Nephron (organoid): ENCODE results near the gene THAP4.
A peak's percentile ranks its signal among the peaks of the same experiment; 100 is the strongest.
"Not testable (repeated sequence)": the region's sequence is repeated elsewhere in the genome, so short reads cannot be mapped to it uniquely, and the experiment has no call there.

Experiments
- H3K27ac Mint-ChIP-seq, 3 experiments: 2 replicates each; pipeline ENCODE4 v1.8.0; 2020; ENCODE audit warnings: mixed read lengths in 3 of 3, mild to moderate bottlenecking in 2 of 3, moderate library complexity in 1 of 3
- H3K27me3 Mint-ChIP-seq: 2 replicates; pipeline ENCODE4 v1.8.0; 2021; ENCODE audit warnings: low read depth, mild to moderate bottlenecking, moderate library complexity, mixed read lengths
- H3K36me3 Mint-ChIP-seq: 2 replicates; pipeline ENCODE4 v1.8.0; 2020; ENCODE audit warnings: low read depth, mixed read lengths
- H3K4me1 Mint-ChIP-seq: 2 replicates; pipeline ENCODE4 v1.8.0; 2020; ENCODE audit warnings: mixed read lengths
- H3K4me3 Mint-ChIP-seq, 3 experiments: 2 replicates each; pipeline ENCODE4 v1.8.0; 2020; ENCODE audit warnings: mild to moderate bottlenecking in 3 of 3, mixed read lengths in 3 of 3, moderate library complexity in 2 of 3
- H3K9me3 Mint-ChIP-seq: 2 replicates; pipeline ENCODE4 v1.8.0; 2020; ENCODE audit warnings: mixed read lengths
- CTCF ChIP-seq, 3 experiments: fragments of 200-600 bp; sonication (generic); IDR thresholded peaks; one replicate each; pipeline ENCODE4 v1.5.0; 2021; ENCODE audit warnings: antibody characterized with exemption in 3 of 3; ENCODE audit not compliant: unreplicated experiment in 3 of 3

THAP4 gene

DNA sequence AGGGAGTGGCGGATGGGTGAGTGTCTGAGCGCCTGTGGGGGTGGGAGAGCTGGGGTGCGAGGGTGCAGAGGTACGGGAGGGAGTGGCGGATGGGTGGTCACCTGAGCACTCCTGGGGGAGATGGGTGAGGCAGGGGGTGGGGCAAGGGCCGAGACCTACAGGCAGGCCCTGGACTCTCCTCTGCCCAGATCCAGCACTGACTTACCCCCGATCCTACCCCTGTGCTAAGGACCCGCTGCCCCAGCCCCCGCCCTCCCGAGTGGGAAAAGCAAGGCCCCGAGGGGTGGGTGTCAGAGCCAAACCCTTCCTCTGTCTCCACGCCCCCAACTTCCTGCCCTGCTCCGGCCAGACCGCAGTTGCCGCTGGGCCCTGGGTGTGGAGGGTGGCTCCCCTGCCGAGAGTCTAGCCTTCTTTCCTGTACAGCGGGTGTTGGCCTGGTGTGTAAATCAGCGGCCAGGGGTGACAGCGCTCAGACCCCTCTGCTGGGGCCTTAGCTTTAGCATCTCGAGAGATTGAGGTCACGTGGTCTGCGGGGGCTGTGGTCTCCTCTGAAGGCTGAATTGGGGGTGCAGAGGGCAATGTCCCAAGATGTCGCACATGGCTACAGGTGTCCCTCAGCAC, 65.9 kb downstream of the THAP4 start:
- no peaks in the 10 kb centered on the region for H3K9me3 Mint-ChIP-seq
- H3K36me3 Mint-ChIP-seq: peaks cover 24% of the 10 kb centered on the region
- peaks cover 25% of the 10 kb centered on the region for H3K27me3 Mint-ChIP-seq
- no peak overlapping the region for H3K4me3 Mint-ChIP-seq
- no peak for TF ChIP-seq CTCF (IDR thresholded peaks at IDR 0.05; ENCODE audit: unreplicated experiment in 3 of 3)
- peak overlapping the region in 1 of 3 experiments; percentile 42 for H3K27ac Mint-ChIP-seq
- H3K4me1 Mint-ChIP-seq: peaks cover 16% of the 10 kb centered on the region

DNA sequence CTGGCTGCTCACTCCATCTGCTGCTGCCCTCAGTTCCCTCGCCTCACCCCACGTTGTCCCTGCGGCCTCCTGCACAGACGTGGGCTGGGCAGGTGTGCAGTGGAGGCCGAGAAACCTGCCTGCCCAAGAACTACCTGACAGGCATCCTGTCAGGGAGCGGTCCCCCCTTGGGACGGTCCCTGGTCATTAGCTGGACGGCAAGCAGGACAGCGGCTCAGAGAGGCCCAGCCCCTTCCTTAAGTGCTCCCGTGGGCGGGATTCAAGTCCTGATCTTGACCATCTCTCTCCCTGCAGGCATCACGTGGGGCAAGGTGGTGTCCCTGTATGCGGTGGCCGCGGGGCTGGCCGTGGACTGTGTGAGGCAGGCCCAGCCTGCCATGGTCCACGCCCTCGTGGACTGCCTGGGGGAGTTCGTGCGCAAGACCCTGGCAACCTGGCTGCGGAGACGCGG, 67.1 kb downstream of the THAP4 start:
- Mint-ChIP-seq H3K36me3 (peaks cover 15% of the 10 kb centered on the region), H3K27ac (peak overlapping the region in 1 of 3 experiments; percentile 53), H3K4me1 (peaks cover 10% of the 10 kb centered on the region), H3K9me3 (no peaks in the 10 kb centered on the region), H3K4me3 (peak overlapping the region in 1 of 3 experiments; percentile 19), H3K27me3 (peaks cover 25% of the 10 kb centered on the region)
- no peak for TF ChIP-seq CTCF (IDR thresholded peaks at IDR 0.05; ENCODE audit: unreplicated experiment in 3 of 3)

DNA sequence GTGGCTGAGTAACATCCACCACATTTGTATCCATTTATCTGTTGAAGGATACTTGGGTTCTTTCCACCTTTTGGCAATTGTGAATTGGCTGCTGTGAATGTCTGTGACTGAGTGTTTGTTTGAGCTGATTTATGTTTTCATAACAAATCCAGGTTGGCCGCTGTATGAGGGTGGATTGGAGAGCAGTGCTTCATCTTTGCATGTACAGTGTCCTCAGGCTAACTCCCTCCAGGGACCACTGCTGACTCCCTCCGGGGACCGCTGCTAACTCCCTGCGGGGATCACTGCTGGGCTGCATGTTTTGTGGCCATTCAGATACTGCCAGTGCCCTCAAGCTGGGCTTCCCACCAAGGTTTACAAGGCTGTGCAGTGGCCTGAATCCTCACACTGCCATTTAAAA, 68.2 kb downstream of the THAP4 start:
- peaks cover 10% of the 10 kb centered on the region for H3K4me1 Mint-ChIP-seq
- no peak overlapping the region for H3K4me3 Mint-ChIP-seq
- H3K36me3 Mint-ChIP-seq: peaks cover 10% of the 10 kb centered on the region
- H3K27ac Mint-ChIP-seq: no peak overlapping the region
- peaks cover 25% of the 10 kb centered on the region for H3K27me3 Mint-ChIP-seq
- no peaks in the 10 kb centered on the region for H3K9me3 Mint-ChIP-seq
- no peak for TF ChIP-seq CTCF (IDR thresholded peaks at IDR 0.05; ENCODE audit: unreplicated experiment in 3 of 3)

- H3K9me3 Mint-ChIP-seq: no peaks in the 10 kb centered on the region
- H3K36me3 Mint-ChIP-seq: peaks cover 7% of the 10 kb centered on the region
- H3K27me3 Mint-ChIP-seq: peaks cover 25% of the 10 kb centered on the region
- H3K4me1 Mint-ChIP-seq: peaks cover 10% of the 10 kb centered on the region
- no peak overlapping the region for H3K4me3 Mint-ChIP-seq
- no peak for TF ChIP-seq CTCF (IDR thresholded peaks at IDR 0.05; ENCODE audit: unreplicated experiment in 3 of 3)
- H3K27ac Mint-ChIP-seq: no peak overlapping the region
Observed at GRCh38 chr2:241567776-241568175, 69.2 kb downstream of the THAP4 start.

- H3K36me3 Mint-ChIP-seq, H3K4me3 Mint-ChIP-seq, H3K27ac Mint-ChIP-seq, H3K9me3 Mint-ChIP-seq: not testable (repeated sequence)
- peaks cover 24% of the 10 kb centered on the region for H3K27me3 Mint-ChIP-seq
- peaks cover 10% of the 10 kb centered on the region for H3K4me1 Mint-ChIP-seq
Observed at GRCh38 chr2:241567266-241567665, 69.7 kb downstream of the THAP4 start.

- Mint-ChIP-seq H3K4me3 (no peak overlapping the region), H3K27ac (no peak overlapping the region), H3K4me1 (peaks cover 15% of the 10 kb centered on the region), H3K9me3 (no peaks in the 10 kb centered on the region), H3K27me3 (peaks cover 18% of the 10 kb centered on the region), H3K36me3 (peaks cover 6% of the 10 kb centered on the region)
- TF ChIP-seq CTCF (IDR thresholded peaks at IDR 0.05; ENCODE audit: unreplicated experiment in 3 of 3): no peak
Observed at GRCh38 chr2:241566468-241566867, 70.5 kb downstream of the THAP4 start.

GRCh38 chr2:241566021-241566420, 70.9 kb downstream of the THAP4 start:
- not testable (repeated sequence) for H3K36me3 Mint-ChIP-seq, H3K4me3 Mint-ChIP-seq, H3K27ac Mint-ChIP-seq, H3K9me3 Mint-ChIP-seq
- H3K27me3 Mint-ChIP-seq: peaks cover 14% of the 10 kb centered on the region
- H3K4me1 Mint-ChIP-seq: peaks cover 15% of the 10 kb centered on the region
